Brain microvascular endothelial cell (primary cell): ENCODE data around the gene NPB.
A peak's percentile ranks its signal among the peaks of the same experiment; 100 is the strongest.
"Not testable (repeated sequence)": the region's sequence is repeated elsewhere in the genome, so short reads cannot be mapped to it uniquely, and the experiment has no call there.

ENCODE experiments used
- DNase-seq: peaks from one replicate; pipeline ENCODE4 v3.0.0-alpha.2; 2020
- H3K27ac ChIP-seq: fragments of 250-450 bp; sonication (Bioruptor Pico); 2 replicates; pipeline ENCODE4 v1.5.1; 2020; ENCODE audit warnings: mild to moderate bottlenecking, moderate library complexity
- H3K27me3 ChIP-seq: fragments of 250-450 bp; sonication (Bioruptor Pico); replicated peaks from 2 replicates; pipeline ENCODE4 v1.5.1; 2020; ENCODE audit warnings: mild to moderate bottlenecking
- H3K36me3 ChIP-seq: fragments of 250-450 bp; sonication (Bioruptor Pico); replicated peaks from 2 replicates; pipeline ENCODE4 v1.5.1; 2020; ENCODE audit warnings: mild to moderate bottlenecking
- H3K4me3 ChIP-seq: 2 replicates; pipeline ENCODE4 v1.5.1; 2011; ENCODE audit warnings: low read depth, mild to moderate bottlenecking, control low read depth, low read length, moderate library complexity
- in situ Hi-C: cut with HindIII; loops from 2 replicates; pipeline ENCODE4 v1.10.0; 2017; ENCODE audit warnings: low sequenced_read_pairs, low pct_ligation_motif_present
- TF ChIP-seq, protein P1 (sequence below): IDR thresholded peaks from 2 replicates; pipeline ENCODE4 v1.5.1; 2011; ENCODE audit warnings: low read depth, mild to moderate bottlenecking, moderate library complexity, low read length, control low read depth, inconsistent platforms; ENCODE audit errors: missing control alignments

NPB gene

DNA sequence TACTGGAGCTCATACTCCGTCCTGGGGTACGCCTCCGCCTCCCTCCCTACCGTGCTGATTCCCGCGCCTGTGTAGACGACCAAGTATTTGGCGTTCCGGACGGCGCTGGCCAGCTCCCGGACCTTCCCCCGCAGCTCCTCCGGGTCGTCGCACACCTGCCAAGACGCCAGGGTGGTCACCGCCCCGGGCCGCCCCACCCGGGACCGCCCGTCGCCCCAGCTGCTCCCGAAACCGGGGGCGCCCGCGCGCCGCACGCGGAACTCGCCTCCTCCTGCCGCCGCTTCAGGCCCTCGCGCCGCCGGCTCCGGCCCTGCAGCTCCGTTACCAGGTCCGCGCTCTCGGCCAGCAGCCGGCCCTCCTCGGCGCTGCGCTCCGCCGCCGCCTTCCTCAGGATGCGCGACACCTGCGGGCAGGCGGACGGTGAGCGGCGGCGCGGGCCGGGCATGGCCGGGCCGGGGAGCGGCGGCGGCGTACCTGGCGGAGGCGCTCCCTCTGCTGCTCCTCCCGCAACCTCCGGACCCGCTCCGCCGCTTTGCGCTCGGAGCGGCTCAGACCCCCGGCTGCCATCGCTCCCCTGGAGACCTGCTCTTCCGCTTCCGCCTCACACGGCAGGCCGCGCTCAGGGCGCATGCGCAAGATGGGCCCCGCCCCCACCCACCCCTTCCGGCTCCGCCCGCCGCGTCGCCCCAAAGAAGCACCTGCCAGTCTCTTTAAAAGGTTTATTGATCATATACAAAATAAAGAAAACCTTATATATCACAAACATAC is 15.7 kb downstream of the NPB start, which contains the start of gene SIRT7:
Gene SIRT7 (minus strand): TSS at position 612 of the 768 bp plus-strand sequence. CDS start 45 bp downstream, at position 567.
- peaks cover 52% of the 10 kb centered on the region for H3K36me3 ChIP-seq
- H3K27ac ChIP-seq = peak within 1 kb of the TSS; percentile 28
- TF ChIP-seq, protein P1, sequence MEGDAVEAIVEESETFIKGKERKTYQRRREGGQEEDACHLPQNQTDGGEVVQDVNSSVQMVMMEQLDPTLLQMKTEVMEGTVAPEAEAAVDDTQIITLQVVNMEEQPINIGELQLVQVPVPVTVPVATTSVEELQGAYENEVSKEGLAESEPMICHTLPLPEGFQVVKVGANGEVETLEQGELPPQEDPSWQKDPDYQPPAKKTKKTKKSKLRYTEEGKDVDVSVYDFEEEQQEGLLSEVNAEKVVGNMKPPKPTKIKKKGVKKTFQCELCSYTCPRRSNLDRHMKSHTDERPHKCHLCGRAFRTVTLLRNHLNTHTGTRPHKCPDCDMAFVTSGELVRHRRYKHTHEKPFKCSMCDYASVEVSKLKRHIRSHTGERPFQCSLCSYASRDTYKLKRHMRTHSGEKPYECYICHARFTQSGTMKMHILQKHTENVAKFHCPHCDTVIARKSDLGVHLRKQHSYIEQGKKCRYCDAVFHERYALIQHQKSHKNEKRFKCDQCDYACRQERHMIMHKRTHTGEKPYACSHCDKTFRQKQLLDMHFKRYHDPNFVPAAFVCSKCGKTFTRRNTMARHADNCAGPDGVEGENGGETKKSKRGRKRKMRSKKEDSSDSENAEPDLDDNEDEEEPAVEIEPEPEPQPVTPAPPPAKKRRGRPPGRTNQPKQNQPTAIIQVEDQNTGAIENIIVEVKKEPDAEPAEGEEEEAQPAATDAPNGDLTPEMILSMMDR = no peak

DNA sequence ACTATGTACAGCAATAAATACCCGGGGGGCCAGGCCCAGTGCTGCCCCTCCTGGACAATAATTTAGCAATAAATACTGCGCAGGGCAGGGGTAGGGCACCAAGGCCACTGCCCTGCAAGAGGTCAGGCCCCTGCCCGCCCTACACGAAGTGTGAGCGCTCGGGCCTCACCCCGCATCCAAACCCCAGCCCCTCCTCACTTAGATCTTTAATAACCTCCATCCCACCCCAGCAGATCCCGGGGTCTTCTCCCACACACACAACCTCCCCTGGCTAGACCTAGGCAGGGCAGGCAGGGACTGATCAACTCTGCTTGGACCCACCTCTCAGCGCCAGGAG is 16.3 kb downstream of the NPB start:
- H3K27me3 ChIP-seq, H3K4me3 ChIP-seq, DNase-seq, H3K27ac ChIP-seq, in situ Hi-C loops: not testable (repeated sequence)
- TF ChIP-seq, protein P1 = peak; percentile 21
- peaks cover 46% of the 10 kb centered on the region for H3K36me3 ChIP-seq

More for the DNA sequence above, 15.7 kb downstream of the NPB start, which contains the start of gene SIRT7:
- in situ Hi-C loops = no loop called here
- H3K4me3 ChIP-seq = peak within 1 kb of the TSS; percentile 55
- H3K27me3 ChIP-seq = no peaks in the 10 kb centered on the region
- no peak for DNase-seq

DNA sequence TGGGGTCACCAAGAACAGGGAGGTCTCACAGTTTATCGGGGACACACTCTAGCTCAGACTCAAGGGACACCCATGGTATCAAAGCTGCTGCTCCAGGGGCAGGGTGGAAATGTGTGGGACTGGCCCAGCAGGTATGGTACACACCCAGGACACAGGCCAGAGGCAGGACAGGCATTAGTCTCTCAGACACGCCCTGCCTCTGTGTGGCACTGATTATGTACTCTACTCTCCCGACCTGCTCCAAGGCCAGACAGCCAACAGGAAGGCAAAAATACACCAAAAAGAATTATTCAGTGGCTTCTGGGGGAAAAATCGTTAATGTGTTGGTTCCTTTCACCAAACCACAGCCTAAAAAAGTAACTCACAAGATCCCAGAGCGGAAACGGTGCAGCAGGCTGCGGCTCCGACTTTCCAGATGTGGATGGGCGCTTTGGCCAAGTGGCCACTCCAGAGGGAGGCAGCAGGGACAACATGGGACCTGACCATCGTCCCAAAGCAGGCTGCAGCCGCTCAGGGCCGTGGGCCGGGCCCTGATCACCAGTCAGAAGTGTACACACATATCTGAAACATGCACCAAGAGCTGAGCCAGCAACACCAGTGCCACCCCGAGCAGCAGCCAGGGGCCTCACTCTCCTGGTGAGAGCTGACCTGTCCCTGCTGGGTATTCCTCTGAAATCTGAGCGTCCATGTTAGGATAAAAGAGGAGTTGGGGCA is 17.0 kb downstream of the NPB start:
- in situ Hi-C loops = no loop called here
- TF ChIP-seq, protein P1 = no peak
- H3K27me3 ChIP-seq = no peaks in the 10 kb centered on the region
- no peak overlapping the region for H3K4me3 ChIP-seq
- peaks cover 39% of the 10 kb centered on the region for H3K36me3 ChIP-seq
- DNase-seq = no peak
- H3K27ac ChIP-seq = no peak overlapping the region

DNA sequence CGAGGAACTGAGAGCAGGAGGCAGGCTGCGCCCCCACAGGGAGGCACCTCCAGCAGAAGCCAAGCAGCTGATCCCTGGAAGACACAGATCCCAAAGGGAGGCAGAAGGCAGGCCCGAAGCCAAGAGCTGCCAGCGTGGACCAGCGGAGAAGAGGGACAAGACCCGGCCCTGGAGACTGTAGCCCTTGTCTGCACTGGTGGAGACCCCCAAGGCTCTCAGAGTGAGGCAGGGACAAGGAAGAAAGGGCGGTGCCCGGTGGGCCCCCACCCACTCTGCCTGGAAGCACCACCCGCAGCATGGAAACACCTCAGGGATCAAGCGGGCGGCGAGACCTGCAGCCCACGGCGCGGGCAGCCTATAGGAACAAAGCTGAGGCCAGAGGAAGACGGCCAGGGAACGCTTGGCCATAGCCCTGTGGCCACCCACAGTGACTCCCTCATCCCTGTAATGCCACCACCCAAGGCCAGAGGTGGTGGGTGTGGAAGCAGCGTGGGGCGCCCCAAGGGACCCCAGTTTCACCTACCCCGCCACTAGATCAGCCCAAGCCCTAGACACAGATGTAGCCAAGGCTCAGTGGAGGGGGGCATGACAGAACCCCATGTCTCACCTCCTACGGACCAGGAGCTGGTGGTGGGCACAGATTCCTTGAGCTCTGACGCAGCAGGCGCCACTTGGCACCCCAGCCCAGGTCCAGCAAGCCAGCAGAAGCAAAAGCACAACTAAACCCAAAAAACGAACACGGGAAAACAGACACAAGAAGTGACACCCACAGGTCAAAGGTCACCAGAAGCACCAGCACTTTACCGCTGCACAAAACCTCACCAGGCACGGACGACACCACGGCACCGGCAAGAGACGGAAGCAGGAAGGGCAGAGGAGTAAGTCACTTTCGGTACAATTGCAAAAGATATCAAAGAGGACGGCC is 18.8 kb downstream of the NPB start:
- no peak overlapping the region for H3K4me3 ChIP-seq
- no peak overlapping the region for H3K27ac ChIP-seq
- in situ Hi-C loops = no loop called here
- H3K36me3 ChIP-seq = peaks cover 25% of the 10 kb centered on the region
- TF ChIP-seq, protein P1 = no peak
- H3K27me3 ChIP-seq = no peaks in the 10 kb centered on the region
- DNase-seq = no peak

DNA sequence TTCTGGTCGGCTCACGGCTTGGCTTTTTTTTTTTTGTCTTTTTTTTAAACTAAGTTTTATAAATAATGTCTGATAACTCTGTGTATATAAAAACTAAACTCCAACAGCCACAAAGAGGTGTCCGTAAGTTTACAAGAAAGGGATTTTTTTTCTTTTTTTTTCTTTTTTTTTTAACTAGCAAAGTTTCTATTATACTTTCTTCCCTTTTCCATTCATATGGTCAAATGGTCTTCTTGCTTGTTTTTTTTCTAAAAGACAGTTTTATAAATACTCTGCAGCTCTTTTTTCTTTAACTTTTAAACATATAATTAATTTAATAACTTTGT is 19.5 kb downstream of the NPB start:
- in situ Hi-C loops = no loop called here
- TF ChIP-seq, protein P1 = no peak
- no peaks in the 10 kb centered on the region for H3K27me3 ChIP-seq
- DNase-seq = no peak
- H3K27ac ChIP-seq = no peak overlapping the region
- peaks cover 25% of the 10 kb centered on the region for H3K36me3 ChIP-seq
- no peak overlapping the region for H3K4me3 ChIP-seq
